Measurements from ENCODE around the gene PHF8.

The PHF8 gene

GRCh38 chrX:54044126-54044876 is at the start of gene PHF8:
Gene PHF8, minus strand, starts transcription at chrX:54044473. Its CDS starts 1,745 bp downstream, at chrX:54042728.
- peak; percentile 92 for DNase-seq (ENCODE audit: low read depth)

- DNase-seq (ENCODE audit: low read depth): no peak
Observed at GRCh38 chrX:54093571-54093970, 49.3 kb upstream of the PHF8 start.

- DNase-seq (ENCODE audit: low read depth): no peak
Observed at GRCh38 chrX:54093159-54093558, 48.9 kb upstream of the PHF8 start.

GRCh38 chrX:54090880-54091279 is 46.6 kb upstream of the PHF8 start:
- no peak for DNase-seq (ENCODE audit: low read depth)

- no peak for DNase-seq (ENCODE audit: low read depth)
Observed at GRCh38 chrX:54089191-54089590, 44.9 kb upstream of the PHF8 start.

GRCh38 chrX:54087661-54088060 is 43.4 kb upstream of the PHF8 start:
- DNase-seq (ENCODE audit: low read depth): no peak

- no peak for DNase-seq (ENCODE audit: low read depth)
Observed at GRCh38 chrX:54085666-54086065, 41.4 kb upstream of the PHF8 start.

GRCh38 chrX:54076903-54077302 is 32.6 kb upstream of the PHF8 start:
- DNase-seq (ENCODE audit: low read depth): no peak

GRCh38 chrX:54074826-54075225 is 30.6 kb upstream of the PHF8 start:
- DNase-seq (ENCODE audit: low read depth): no peak

- no peak for DNase-seq (ENCODE audit: low read depth)
Observed at GRCh38 chrX:54067766-54068165, 23.5 kb upstream of the PHF8 start.

- DNase-seq (ENCODE audit: low read depth): no peak
Observed at GRCh38 chrX:54066841-54067240, 22.6 kb upstream of the PHF8 start.

- DNase-seq (ENCODE audit: low read depth): no peak
Observed at GRCh38 chrX:54064564-54064963, 20.3 kb upstream of the PHF8 start.

GRCh38 chrX:54063361-54063760 is 19.1 kb upstream of the PHF8 start:
- no peak for DNase-seq (ENCODE audit: low read depth)

- no peak for DNase-seq (ENCODE audit: low read depth)
Observed at GRCh38 chrX:54049801-54050200, 5.5 kb upstream of the PHF8 start.

GRCh38 chrX:54048412-54048811 is 4.1 kb upstream of the PHF8 start:
- DNase-seq (ENCODE audit: low read depth): no peak

- DNase-seq (ENCODE audit: low read depth): no peak
Observed at GRCh38 chrX:54045563-54046228, 1.4 kb upstream of the PHF8 start.

GRCh38 chrX:54044877-54045338 is 635 bp upstream of the PHF8 start:
- no peak for DNase-seq (ENCODE audit: low read depth)

- DNase-seq (ENCODE audit: low read depth): no peak
Observed at GRCh38 chrX:54043541-54044125, 640 bp downstream of the PHF8 start.

- DNase-seq (ENCODE audit: low read depth): no peak
Observed at GRCh38 chrX:54043056-54043455, 1.2 kb downstream of the PHF8 start.

- no peak for DNase-seq (ENCODE audit: low read depth)
Observed at GRCh38 chrX:54042609-54043021, 1.7 kb downstream of the PHF8 start.

- no peak for DNase-seq (ENCODE audit: low read depth)
Observed at GRCh38 chrX:54030329-54030728, 13.9 kb downstream of the PHF8 start.

GRCh38 chrX:54029529-54030143 is 14.6 kb downstream of the PHF8 start:
- no peak for DNase-seq (ENCODE audit: low read depth)

GRCh38 chrX:54024350-54024749 is 19.9 kb downstream of the PHF8 start:
- DNase-seq (ENCODE audit: low read depth): no peak
